HG02840 (cell line): ENCODE results near the gene SLC7A14.

Source experiments
- ATAC-seq: cut with Tn5 transposase; IDR thresholded peaks from one replicate; pipeline ENCODE4 v1.9.1; 2021; ENCODE audit warnings: mild to moderate bottlenecking, moderate library complexity, moderate number of reproducible peaks; ENCODE audit not compliant: unreplicated experiment, low FRiP score

Gene SLC7A14

GRCh38 chr3:170585937-170586310, at the start of gene SLC7A14:
Gene SLC7A14, minus strand, starts transcription at chr3:170586075. Its CDS starts 59,139 bp downstream, at chr3:170526936.
- no peak for ATAC-seq

GRCh38 chr3:170635385-170635735, 49.5 kb upstream of the SLC7A14 start:
- ATAC-seq = no peak

GRCh38 chr3:170634663-170635384, 48.9 kb upstream of the SLC7A14 start:
- peak; percentile 62 for ATAC-seq

- no peak for ATAC-seq
Measured at GRCh38 chr3:170633573-170633972, 47.7 kb upstream of the SLC7A14 start.

- peak; percentile 89 for ATAC-seq
Measured at GRCh38 chr3:170632780-170633179, 46.9 kb upstream of the SLC7A14 start.

GRCh38 chr3:170631755-170632488, 46.0 kb upstream of the SLC7A14 start:
- ATAC-seq = no peak

- ATAC-seq = no peak
Measured at GRCh38 chr3:170623524-170623923, 37.6 kb upstream of the SLC7A14 start.

- no peak for ATAC-seq
Measured at GRCh38 chr3:170622369-170623159, 36.7 kb upstream of the SLC7A14 start.

- ATAC-seq = no peak
Measured at GRCh38 chr3:170621256-170621655, 35.4 kb upstream of the SLC7A14 start.

GRCh38 chr3:170614214-170614966, 28.5 kb upstream of the SLC7A14 start:
- ATAC-seq = no peak

GRCh38 chr3:170611751-170612150, 25.9 kb upstream of the SLC7A14 start:
- ATAC-seq = no peak

- no peak for ATAC-seq
Measured at GRCh38 chr3:170610321-170610884, 24.5 kb upstream of the SLC7A14 start.

GRCh38 chr3:170608475-170608874, 22.6 kb upstream of the SLC7A14 start:
- no peak for ATAC-seq

- no peak for ATAC-seq
Measured at GRCh38 chr3:170606675-170607074, 20.8 kb upstream of the SLC7A14 start.

- ATAC-seq = no peak
Measured at GRCh38 chr3:170605490-170605889, 19.6 kb upstream of the SLC7A14 start.

GRCh38 chr3:170603770-170604510, 18.1 kb upstream of the SLC7A14 start:
- no peak for ATAC-seq

GRCh38 chr3:170602556-170602955, 16.7 kb upstream of the SLC7A14 start:
- no peak for ATAC-seq

- no peak for ATAC-seq
Measured at GRCh38 chr3:170600005-170600624, 14.2 kb upstream of the SLC7A14 start.

- ATAC-seq = no peak
Measured at GRCh38 chr3:170599091-170599490, 13.2 kb upstream of the SLC7A14 start.
